LNCaP clone FGC (cell line): Measurements from ENCODE around the gene FBH1.
"Not testable (repeated sequence)": the region's sequence is repeated elsewhere in the genome, so short reads cannot be mapped to it uniquely, and the experiment has no call there.

ENCODE experiments used
- DNase-seq: peaks from one replicate; pipeline ENCODE4 v3.0.0-alpha.2; 2011; ENCODE audit warnings: low read depth
- H3K4me3 ChIP-seq: 2 replicates; pipeline ENCODE4 v1.5.1; 2011; ENCODE audit warnings: mild to moderate bottlenecking, low read depth, low read length, control low read depth
- CTCF ChIP-seq: IDR thresholded peaks from 2 replicates; pipeline ENCODE4 v1.5.1; 2012; ENCODE audit warnings: mild to moderate bottlenecking; ENCODE audit not compliant: control insufficient read depth, insufficient read depth; ENCODE audit errors: extremely low read depth

Gene FBH1

GRCh38 chr10:5898163-5898562 lies 8.1 kb downstream of the FBH1 start:
- no peak for TF ChIP-seq CTCF
- no peak for DNase-seq
- H3K4me3 ChIP-seq: no peak overlapping the region

- no peak for DNase-seq
Measured at GRCh38 chr10:5900247-5900646, 10.2 kb downstream of the FBH1 start.

GRCh38 chr10:5902511-5903274 lies 12.7 kb downstream of the FBH1 start:
- H3K4me3 ChIP-seq: no peak overlapping the region
- TF ChIP-seq CTCF: no peak
- no peak for DNase-seq

More at GRCh38 chr10:5900247-5900646, 10.2 kb downstream of the FBH1 start:
- no peak overlapping the region for H3K4me3 ChIP-seq
- TF ChIP-seq CTCF: no peak

GRCh38 chr10:5903563-5903962 lies 13.5 kb downstream of the FBH1 start:
- H3K4me3 ChIP-seq: no peak overlapping the region
- no peak for TF ChIP-seq CTCF
- DNase-seq: no peak

- TF ChIP-seq CTCF: no peak
- no peak for DNase-seq
- no peak overlapping the region for H3K4me3 ChIP-seq
Measured at GRCh38 chr10:5904227-5904626, 14.2 kb downstream of the FBH1 start.

- DNase-seq: no peak
- TF ChIP-seq CTCF: no peak
- no peak overlapping the region for H3K4me3 ChIP-seq
Measured at GRCh38 chr10:5905854-5906507, 15.9 kb downstream of the FBH1 start.

GRCh38 chr10:5906651-5907050 lies 16.6 kb downstream of the FBH1 start:
- no peak for DNase-seq
- TF ChIP-seq CTCF: no peak
- no peak overlapping the region for H3K4me3 ChIP-seq

- not testable (repeated sequence) for H3K4me3 ChIP-seq, DNase-seq
Measured at GRCh38 chr10:5908676-5909075, 18.6 kb downstream of the FBH1 start.
